SK-N-SH treated with all-trans-retinoic acid at 6 μM for 48 hours (cell line): ENCODE results near the gene SOX13.

Experiments
- ARNTL ChIP-seq: fragments of 450-650 bp; formaldehyde crosslinking; IDR thresholded peaks from 2 replicates; pipeline ENCODE4 v1.5.0; 2020; ENCODE audit warnings: low read depth, mild to moderate bottlenecking, moderate library complexity, borderline replicate concordance
- BACH2 ChIP-seq: fragments of 250-450 bp; sonication (Bioruptor Pico); IDR thresholded peaks from 2 replicates; pipeline ENCODE4 v1.9.0; 2021; ENCODE audit warnings: mild to moderate bottlenecking, borderline replicate concordance
- CSRNP3 ChIP-seq: fragments of 250-450 bp; sonication (Bioruptor Pico); IDR thresholded peaks from 2 replicates; pipeline ENCODE4 v1.5.1; 2021; ENCODE audit warnings: mild to moderate bottlenecking, moderate library complexity
- ISL1 ChIP-seq: fragments of 250-450 bp; sonication (Bioruptor Pico); IDR thresholded peaks from 2 replicates; pipeline ENCODE4 v2.1.2; 2022; ENCODE audit warnings: mild to moderate bottlenecking, moderate library complexity
- OSR1 ChIP-seq: fragments of 250-450 bp; sonication (Bioruptor Pico); IDR thresholded peaks from 2 replicates; pipeline ENCODE4 v1.8.0; 2022; ENCODE audit warnings: moderate library complexity, mild to moderate bottlenecking, inconsistent platforms
- PPARA ChIP-seq: fragments of 250-450 bp; sonication (Bioruptor Pico); IDR thresholded peaks from 2 replicates; pipeline ENCODE4 v1.5.0; 2020; ENCODE audit warnings: mild to moderate bottlenecking, borderline replicate concordance
- RARB ChIP-seq: fragments of 250-450 bp; sonication (Bioruptor Pico); IDR thresholded peaks from 2 replicates; pipeline ENCODE4 v1.8.0; 2021; ENCODE audit warnings: mild to moderate bottlenecking, moderate library complexity
- TCF4 ChIP-seq: fragments of 250-450 bp; sonication (Bioruptor Pico); IDR thresholded peaks from 2 replicates; pipeline ENCODE4 v1.8.0; 2021; ENCODE audit warnings: mild to moderate bottlenecking, moderate library complexity, borderline replicate concordance
- TOX ChIP-seq: fragments of 250-450 bp; sonication (Bioruptor Pico); IDR thresholded peaks from 2 replicates; pipeline ENCODE4 v1.8.0; 2021; ENCODE audit warnings: mild to moderate bottlenecking, moderate library complexity, borderline replicate concordance
- ZC3H10 ChIP-seq: fragments of 250-450 bp; sonication (Bioruptor Pico); IDR thresholded peaks from 2 replicates; pipeline ENCODE4 v1.5.1; 2021; ENCODE audit warnings: mild to moderate bottlenecking, moderate library complexity
- ZFP3 ChIP-seq: fragments of 250-450 bp; sonication (Bioruptor Pico); IDR thresholded peaks from 2 replicates; pipeline ENCODE4 v1.5.0; 2020; ENCODE audit warnings: mild to moderate bottlenecking, moderate library complexity
- ZFP30 ChIP-seq: fragments of 450-650 bp; formaldehyde crosslinking; IDR thresholded peaks from 2 replicates; pipeline ENCODE4 v1.5.0; 2022; ENCODE audit warnings: mild to moderate bottlenecking, moderate library complexity
- ZNF70 ChIP-seq: fragments of 450-650 bp; formaldehyde crosslinking; IDR thresholded peaks from 2 replicates; pipeline ENCODE4 v1.5.0; 2020; ENCODE audit warnings: mild to moderate bottlenecking, moderate library complexity
- ZNF8 ChIP-seq: fragments of 450-650 bp; formaldehyde crosslinking; IDR thresholded peaks from 2 replicates; pipeline ENCODE4 v1.5.0; 2020; ENCODE audit warnings: mild to moderate bottlenecking, moderate library complexity

DNA sequence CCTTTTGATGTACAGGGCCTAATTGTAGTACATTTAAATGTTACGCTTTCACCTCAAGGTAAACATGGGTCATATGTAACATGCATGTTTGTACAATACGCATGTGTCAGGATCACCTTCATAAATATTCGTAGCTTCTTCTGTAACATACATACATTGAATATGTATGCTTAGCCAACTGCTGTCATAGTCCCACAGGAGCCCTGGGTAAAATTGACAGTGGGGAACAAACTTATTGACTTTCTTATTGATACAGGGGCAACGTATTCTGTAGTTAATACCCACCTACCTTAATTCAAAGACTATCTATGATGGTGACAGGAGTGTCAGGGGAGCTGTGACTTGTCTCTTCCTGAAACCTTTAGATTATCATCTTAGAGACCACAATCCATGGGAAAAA is 96.9 kb downstream of the SOX13 start:
- TF ChIP-seq TCF4 (CRISPR knock-in tag) (no peak), ZFP3 (CRISPR knock-in tag) (no peak), BACH2 (CRISPR knock-in tag) (no peak), OSR1 (CRISPR knock-in tag) (no peak), ISL1 (CRISPR knock-in tag) (no peak), PPARA (CRISPR knock-in tag) (no peak), CSRNP3 (no peak), ARNTL (CRISPR knock-in tag) (no peak), RARB (CRISPR knock-in tag) (no peak), ZNF8 (CRISPR knock-in tag) (no peak), TOX (CRISPR knock-in tag) (no peak), ZFP30 (CRISPR knock-in tag) (no peak), ZNF70 (no peak), ZC3H10 (CRISPR knock-in tag) (no peak)
